HG03064 (cell line): ENCODE data around the gene ST6GALNAC3.
A peak's percentile ranks its signal among the peaks of the same experiment; 100 is the strongest.
"Not testable (repeated sequence)": the region's sequence is repeated elsewhere in the genome, so short reads cannot be mapped to it uniquely, and the experiment has no call there.

Experiments
- ATAC-seq: cut with Tn5 transposase; IDR thresholded peaks from one replicate; pipeline ENCODE4 v1.9.1; 2021; ENCODE audit warnings: low read depth; ENCODE audit not compliant: unreplicated experiment

The ST6GALNAC3 gene

DNA sequence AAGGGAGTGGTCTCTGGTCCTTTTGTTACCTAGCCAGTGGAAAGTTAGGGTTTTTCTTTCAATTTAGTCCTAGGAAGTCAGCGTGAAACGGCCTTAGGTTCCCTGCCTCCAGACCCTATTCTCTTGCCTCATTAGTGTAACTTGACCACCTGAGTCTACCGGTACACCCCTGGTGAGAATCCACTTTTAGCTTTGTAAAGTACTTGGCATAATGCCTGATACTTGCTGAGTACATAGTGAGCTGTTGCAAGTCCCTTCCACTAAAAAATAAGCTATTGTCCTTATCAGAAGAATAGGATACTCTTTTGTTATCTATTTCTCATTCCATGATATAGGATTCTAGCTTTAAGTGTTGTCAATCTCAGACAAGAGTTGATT lies 228.8 kb downstream of the ST6GALNAC3 start:
- no peak for ATAC-seq

DNA sequence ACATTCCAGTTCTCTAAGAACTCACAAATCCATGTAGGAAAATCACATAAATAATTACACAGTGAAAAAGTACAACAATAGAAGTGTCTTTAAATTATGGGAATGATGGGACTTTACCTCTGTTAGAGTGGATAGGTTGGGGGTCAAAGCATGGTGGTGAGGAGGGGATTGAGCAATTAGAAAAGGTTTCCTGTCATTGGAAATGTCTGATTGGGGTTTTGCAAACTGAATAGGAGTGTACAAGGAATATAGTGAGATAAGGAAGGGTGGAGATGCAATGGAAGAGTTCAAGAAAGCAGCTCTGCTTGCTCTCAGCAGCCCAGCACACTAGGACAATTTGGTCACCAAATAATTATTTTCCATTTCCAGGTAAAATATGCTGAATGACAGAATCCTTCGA lies 238.8 kb downstream of the ST6GALNAC3 start:
- no peak for ATAC-seq

DNA sequence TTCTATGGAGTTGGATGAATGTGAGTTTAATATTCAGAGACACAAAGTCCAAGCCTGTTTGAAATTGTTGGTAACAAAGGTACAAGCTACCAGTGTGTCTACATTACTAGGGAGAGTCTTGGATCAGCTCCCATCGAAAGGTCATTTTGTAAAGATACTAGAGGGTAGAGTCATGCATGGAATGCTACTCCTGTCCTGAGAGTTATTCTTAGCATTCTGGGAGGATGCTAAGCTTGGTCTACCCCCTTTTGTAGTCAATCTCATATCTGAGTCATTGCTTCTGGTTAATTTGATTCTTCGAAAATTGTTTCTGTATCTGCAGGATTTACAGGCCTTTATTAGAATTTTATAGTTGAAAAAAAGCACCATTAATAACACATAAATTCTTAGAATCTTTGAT lies 240.2 kb downstream of the ST6GALNAC3 start:
- ATAC-seq = no peak

- ATAC-seq = no peak
These were observed 242.9 kb downstream of the ST6GALNAC3 start for GRCh38 chr1:76317299-76317900.

- ATAC-seq = peak; percentile 85
These were observed 256.6 kb downstream of the ST6GALNAC3 start for GRCh38 chr1:76330991-76331603.

DNA sequence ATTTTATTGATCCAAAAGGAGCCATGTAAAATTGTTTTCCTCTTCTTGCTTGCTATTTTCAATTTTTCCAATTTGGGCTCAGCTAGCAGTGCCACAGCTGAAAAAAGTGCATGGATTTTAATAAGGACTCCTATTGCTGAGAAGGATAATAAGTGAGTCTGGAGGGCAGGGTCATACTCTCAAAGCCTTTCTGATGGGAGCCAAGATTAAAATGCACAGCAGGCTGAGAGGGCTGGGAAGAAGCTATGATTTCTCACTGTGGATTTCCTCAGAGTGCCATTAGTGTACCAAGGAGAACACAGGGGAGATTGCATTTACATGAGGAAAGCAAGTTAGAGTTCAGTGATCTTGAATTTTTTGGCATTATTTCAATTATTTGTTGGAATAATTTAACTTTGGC lies 261.3 kb downstream of the ST6GALNAC3 start:
- no peak for ATAC-seq

DNA sequence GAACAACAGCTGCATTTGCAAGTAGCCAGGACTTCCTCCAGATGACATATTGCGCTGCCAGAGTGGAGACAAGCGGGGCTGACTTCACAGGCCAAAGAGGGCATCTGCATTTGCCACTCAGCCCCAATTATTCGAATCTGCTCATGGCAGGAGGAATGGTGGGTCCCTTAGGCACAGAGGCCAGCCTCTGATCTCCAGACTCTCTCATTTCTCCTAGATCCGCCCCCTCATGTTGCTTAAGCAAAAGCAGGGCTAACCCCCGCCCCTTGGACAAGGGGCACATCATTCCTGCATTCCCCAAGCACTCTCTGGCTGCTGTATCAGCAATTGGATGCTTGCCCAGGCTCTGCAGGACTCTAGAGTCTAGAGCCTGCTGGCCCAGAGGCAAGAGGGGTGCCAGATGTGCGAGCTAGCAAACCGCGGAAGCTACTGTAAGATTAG lies 262.4 kb downstream of the ST6GALNAC3 start:
- ATAC-seq = no peak

GRCh38 chr1:76337542-76338219 lies 263.1 kb downstream of the ST6GALNAC3 start:
- ATAC-seq = no peak

- no peak for ATAC-seq
These were observed 265.5 kb downstream of the ST6GALNAC3 start for GRCh38 chr1:76340056-76340455.

- ATAC-seq = not testable (repeated sequence)
These were observed 267.3 kb downstream of the ST6GALNAC3 start for GRCh38 chr1:76341816-76342215.

- ATAC-seq = no peak
These were observed 268.8 kb downstream of the ST6GALNAC3 start for GRCh38 chr1:76343356-76343755.

DNA sequence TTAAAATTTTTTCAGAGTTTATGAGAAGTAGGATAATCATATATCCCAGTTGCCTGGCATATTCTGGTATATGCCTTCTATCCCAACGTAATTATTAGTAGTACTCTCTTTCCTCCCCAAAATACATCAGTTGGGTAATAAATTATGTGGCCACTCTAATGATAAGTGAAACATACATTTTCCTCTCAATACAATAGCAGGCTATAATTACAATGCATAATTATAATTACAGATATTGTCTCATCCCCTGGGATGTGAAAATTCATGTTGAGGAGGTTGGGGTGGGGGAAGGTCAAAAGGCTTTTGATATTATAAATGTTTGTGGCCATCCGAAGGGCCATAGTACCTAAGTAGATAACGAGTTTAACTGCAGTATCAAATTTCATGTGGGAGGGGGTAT lies 277.1 kb downstream of the ST6GALNAC3 start:
- ATAC-seq = no peak

GRCh38 chr1:76352741-76353435 lies 278.3 kb downstream of the ST6GALNAC3 start:
- ATAC-seq = no peak

GRCh38 chr1:76354236-76354635 lies 279.7 kb downstream of the ST6GALNAC3 start:
- ATAC-seq = no peak

GRCh38 chr1:76366726-76367125 lies 292.2 kb downstream of the ST6GALNAC3 start:
- no peak for ATAC-seq

- no peak for ATAC-seq
These were observed 297.4 kb downstream of the ST6GALNAC3 start for GRCh38 chr1:76371941-76372340.

DNA sequence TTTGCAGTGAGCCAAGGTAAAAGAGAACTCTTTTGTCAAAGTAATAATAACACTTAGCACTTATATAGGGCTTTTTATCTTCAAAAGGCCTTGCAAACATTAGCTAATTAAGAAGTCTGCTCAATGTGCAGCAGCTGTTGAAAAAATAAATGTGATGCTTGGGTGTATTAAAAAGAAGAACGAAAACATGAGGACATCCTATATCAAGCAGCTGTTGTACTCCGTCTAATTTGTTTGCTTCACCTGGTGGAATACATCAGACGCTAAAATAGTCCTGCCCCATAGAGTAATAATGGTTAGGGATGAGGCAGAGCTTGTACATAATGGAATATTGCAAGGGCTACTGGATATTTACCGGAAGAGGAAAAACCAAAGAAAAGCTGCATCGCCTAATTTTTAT lies 299.5 kb downstream of the ST6GALNAC3 start:
- no peak for ATAC-seq

- ATAC-seq = no peak
These were observed 302.7 kb downstream of the ST6GALNAC3 start for GRCh38 chr1:76377247-76377646.

DNA sequence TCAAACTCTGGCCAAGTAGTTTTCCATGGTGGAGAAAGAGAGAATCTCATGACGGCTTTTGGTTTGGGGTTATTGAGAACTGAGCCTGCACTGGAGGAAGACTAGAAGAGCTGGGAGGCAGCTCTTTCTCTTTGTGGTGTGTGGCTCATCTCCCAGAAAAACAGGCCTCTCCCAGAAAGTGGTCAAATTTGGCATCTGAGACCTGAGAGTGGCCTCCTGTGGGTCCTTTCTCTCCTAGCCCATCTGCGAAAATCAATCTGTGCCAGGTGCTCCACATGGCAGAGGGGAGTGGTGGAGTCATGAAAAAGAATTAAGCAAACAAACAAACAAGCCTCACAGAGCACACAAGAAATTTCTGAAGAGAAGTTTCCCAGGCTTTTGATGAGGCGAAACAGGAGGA lies 305.0 kb downstream of the ST6GALNAC3 start:
- no peak for ATAC-seq

- no peak for ATAC-seq
These were observed 307.0 kb downstream of the ST6GALNAC3 start for GRCh38 chr1:76381450-76382097.

DNA sequence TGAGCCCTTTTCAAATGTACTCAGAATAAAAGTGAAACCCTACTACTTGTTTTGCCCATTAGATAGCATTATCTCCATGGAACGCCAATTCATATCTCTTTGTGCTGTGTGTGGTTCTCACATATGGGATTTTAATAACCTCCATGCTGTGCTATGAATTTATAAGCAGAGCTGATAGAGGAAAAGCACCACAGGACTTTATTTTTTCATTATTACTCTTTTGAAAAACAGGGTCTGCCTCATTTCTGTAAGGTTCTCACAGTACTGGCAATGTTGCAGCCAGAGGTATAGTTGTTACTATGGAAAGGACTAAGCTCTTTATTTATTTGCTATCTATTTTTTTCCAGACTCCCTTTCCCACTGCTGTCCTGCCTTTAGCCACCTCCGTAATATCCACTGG lies 313.7 kb downstream of the ST6GALNAC3 start:
- ATAC-seq = no peak
